GM18526 (cell line): ENCODE data around the gene FARP1.

ENCODE experiments used
- POLR2A ChIP-seq: IDR thresholded peaks from 3 replicates; pipeline ENCODE4 v1.6.1; 2011; ENCODE audit not compliant: insufficient read length; ENCODE audit errors: extremely low read depth

The FARP1 gene

DNA sequence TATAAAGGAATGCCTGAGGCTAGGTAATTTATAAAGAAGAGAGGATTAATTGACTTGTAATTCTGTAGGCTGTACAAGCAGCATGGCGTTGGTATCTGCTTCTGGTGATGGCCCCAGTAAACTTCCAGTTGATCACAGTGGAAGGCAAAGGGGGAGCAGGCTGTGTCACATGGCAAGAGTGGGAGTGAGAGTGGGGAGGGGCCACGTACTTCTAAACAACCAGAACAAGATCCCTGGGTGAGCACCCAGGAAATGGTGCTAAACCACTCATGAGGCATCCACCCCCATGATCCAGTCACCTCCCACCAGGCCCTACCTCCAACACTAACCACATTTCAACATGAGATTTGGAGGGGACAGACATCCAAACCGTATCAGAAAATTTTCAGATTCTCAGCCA, 37.2 kb downstream of the FARP1 start:
- TF ChIP-seq POLR2A, result no peak

DNA sequence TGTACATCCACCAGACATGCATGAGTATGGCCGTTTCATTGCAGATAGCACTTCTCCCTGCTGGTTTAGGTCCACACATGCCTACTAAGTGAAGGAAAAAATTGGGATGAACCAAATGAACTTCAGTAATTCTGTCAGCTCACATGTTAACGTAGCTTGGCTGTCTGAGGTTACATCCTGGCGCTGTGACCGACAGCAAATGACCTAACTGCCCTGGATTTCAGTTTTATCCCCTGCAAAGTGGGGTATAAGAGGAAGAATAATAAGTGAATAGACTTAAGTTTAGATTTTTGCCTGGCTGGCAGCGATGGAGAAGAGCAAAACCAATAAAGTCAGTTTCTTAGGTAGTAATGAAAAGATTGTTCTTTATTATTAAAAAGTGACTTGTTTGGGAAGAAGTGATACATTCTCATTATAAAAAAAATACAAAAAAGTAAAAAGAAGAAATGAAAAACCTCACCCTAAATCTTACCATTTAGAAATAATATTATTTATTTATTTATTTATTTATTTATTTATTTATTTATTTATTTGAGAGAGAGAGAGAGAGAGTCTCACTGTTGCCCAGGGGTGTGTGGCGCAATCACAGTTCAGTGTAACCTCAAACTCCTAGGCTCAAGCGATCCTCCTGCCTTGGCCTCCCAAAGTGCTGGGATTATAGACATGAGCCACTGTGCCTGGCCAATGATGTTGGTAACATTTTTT, 38.4 kb downstream of the FARP1 start:
- TF ChIP-seq POLR2A, result no peak

GRCh38 chr13:98182153-98182552, 39.3 kb downstream of the FARP1 start:
- no peak for TF ChIP-seq POLR2A

DNA sequence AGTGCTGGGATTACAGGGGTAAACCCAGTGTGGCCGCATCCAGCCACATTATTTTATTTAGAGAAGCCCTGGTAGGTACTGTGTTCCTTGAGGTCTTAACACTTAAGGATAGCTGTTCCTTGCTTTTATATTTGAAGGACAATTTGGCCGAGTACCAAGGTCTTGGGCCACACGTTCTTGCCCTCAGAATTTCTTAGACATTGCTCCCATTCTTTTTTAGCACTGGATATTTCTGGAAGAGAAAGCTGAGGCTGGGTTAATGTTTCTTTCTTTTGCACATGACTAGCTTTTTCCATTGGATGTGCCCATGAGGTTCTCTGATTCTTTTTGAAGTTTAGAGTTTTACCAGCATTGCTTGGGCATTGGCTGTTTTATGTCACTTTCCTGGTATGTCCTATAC, 39.7 kb downstream of the FARP1 start:
- TF ChIP-seq POLR2A, result no peak

GRCh38 chr13:98184792-98185191, 41.9 kb downstream of the FARP1 start:
- no peak for TF ChIP-seq POLR2A

GRCh38 chr13:98187155-98187964, 44.5 kb downstream of the FARP1 start:
- TF ChIP-seq POLR2A, result no peak

DNA sequence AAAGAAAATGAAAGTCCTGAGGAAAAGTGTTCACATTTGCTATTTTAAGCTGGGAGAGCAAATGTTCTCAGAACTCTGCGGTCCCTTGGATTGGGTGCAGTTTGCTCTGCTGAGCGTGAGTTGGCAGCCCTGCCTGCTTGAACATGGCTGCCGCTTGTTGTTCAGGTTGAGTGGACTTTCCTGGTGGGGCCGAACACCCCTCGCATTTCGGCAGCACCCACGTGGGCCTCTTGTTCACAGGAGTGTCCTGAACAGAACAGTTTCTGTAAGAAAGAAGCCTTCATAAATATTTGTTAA, 45.0 kb downstream of the FARP1 start:
- TF ChIP-seq POLR2A, result no peak

GRCh38 chr13:98188544-98189166, 45.8 kb downstream of the FARP1 start:
- no peak for TF ChIP-seq POLR2A

GRCh38 chr13:98189841-98190505, 47.1 kb downstream of the FARP1 start:
- no peak for TF ChIP-seq POLR2A

DNA sequence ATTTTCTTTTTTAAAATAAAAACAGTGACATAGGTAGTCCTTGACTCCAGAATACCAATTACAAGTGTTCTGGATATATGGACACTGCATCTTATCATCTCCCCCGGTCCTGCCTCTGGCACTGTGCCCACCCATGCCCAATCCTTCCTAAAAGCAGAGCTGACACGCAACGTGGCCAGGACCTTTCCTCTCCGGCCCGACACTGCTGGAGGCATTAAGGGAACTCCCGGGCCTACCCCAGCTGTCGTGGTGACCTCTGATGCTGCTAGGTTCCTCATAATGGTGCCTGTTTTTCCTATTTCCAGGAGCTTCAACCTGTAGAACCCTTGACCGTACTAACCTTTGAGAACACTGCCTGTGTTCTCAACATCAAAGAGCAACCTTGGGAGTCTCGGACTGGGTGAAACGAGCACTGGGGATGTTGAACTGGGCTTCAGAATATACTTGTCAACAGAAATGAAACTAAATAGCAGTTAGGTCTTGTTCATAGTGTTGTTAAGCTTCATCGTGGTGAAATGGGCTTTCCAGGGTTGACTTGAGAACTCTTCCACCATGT, 48.1 kb downstream of the FARP1 start:
- TF ChIP-seq POLR2A, result no peak

DNA sequence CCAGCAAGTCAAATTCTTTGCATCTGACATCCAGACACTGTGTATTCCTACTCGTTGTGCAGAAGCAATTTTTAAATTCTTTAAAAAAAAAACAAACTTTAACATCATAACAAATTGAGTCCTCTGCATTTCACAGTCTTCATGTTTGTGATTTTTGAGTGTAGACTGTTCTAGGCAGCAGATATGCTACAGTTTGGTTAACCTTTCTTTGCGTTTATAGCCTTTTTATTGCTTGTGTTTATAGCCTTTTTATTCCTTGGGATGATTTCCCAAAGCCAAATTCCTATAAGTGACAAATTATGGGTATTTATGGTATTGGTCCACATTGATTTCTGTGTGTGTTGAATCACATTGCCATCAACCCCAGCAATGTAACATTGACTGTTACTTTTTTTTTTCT, 49.1 kb downstream of the FARP1 start:
- TF ChIP-seq POLR2A, result no peak

DNA sequence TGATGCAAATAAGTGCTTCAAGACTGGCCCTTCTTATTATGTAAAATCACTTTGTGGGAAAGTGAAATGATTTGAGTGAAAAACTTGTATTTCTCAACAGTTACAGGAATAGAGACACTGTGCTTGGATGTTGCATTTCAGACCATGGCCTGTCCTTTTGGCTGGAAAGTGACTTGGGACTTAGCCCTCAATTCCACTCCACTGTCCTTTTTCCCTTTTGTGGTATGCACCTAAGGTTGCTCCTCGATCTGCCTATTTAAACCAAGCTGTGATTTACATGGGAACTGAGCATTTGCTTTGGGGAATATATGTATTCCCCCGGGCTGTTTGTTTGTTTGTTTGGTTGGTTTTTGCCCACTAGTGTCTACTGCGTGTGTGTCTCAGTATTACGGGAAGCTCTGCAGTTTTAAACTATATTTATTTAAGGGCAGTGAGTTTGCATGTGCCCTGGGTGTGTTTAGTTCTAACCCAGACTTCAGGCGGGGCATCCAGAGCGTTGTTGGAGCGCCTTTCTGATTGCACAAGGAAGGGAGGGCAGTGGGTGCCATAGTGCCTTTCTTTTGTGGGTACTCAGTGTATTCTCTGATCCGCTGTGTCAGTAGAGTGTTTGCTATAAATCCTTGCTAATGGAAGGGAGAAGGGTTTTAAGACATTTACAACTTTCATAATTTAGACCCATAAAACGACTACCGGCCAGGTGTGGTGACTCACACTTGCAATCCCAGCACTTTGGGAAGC, 52.3 kb downstream of the FARP1 start:
- no peak for TF ChIP-seq POLR2A

GRCh38 chr13:98198683-98199082, 55.8 kb downstream of the FARP1 start:
- TF ChIP-seq POLR2A, result no peak

DNA sequence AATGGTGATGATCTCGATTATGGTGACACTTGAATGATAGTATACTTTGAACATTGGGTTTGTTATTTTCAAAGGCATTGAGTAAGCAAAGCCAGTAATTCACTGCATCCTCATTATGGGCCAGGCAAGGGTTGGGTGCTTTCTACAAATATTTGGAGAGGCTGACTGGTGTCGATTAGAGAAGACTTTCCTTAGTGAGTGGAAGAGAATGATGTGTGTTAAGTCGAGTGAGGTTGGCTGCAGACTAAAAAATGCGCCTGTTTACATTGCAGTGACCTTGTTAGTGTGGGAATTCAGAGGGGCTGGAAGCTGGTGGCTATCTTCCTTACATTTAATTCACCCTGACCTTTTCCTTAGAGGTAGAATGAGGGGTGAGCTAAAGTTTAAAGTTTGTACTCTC, 56.6 kb downstream of the FARP1 start:
- TF ChIP-seq POLR2A, result no peak

- no peak for TF ChIP-seq POLR2A
Observed at GRCh38 chr13:98200211-98200878, 57.5 kb downstream of the FARP1 start.

DNA sequence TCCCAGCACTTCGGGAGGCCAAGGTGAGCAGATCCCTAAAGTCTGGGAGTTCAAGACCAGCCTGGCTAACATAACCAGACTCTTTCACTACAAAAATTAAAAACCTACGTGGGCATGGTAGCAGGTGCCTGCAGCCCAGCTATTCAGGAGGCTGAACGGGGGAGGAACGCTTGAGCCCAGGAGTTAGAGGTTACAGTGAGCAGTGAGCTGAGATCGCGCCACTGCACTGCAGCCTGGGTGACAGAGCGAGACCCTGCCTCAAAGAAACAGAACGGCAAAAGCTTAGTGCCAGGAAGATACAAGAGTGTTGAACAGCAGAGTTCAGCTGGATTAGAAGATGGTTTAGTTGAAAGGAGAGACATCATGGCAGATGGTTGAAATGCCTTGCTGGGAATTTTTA, 58.3 kb downstream of the FARP1 start:
- no peak for TF ChIP-seq POLR2A
